ENCODE data around the gene ATG3. TPM values are rescaled to one million over a fixed set of nuclear protein-coding genes. Genes with fewer than 3 reads are reported as not detected.
"Not testable (repeated sequence)": the region's sequence is repeated elsewhere in the genome, so short reads cannot be mapped to it uniquely, and the experiment has no call there.

The ATG3 gene
- total RNA-seq, 2 donors from 2014 or later, result 44.7 to 54.3 TPM

GRCh38 chr3:112582244-112582874 lies 20.6 kb upstream of the ATG3 start:
- peaks cover under 1 to 2% of the 10 kb centered on the region in 2 donors for H3K4me1 Mint-ChIP-seq (ENCODE audit: low read depth in 2 of 2)
- ATAC-seq (no peak), DNase-seq (ENCODE audit: low spot score) (no peak)
- no peaks in the 10 kb centered on the region for H3K27me3 Mint-ChIP-seq
- H3K36me3 Mint-ChIP-seq, result peaks cover 2% of the 10 kb centered on the region
- no peak overlapping the region for H3K4me3 Mint-ChIP-seq
- no peak overlapping the region for H3K27ac Mint-ChIP-seq
- no peaks in the 10 kb centered on the region for H3K9me3 Mint-ChIP-seq

- H3K9me3 Mint-ChIP-seq, result no peaks in the 10 kb centered on the region
- no peaks in the 10 kb centered on the region for H3K27me3 Mint-ChIP-seq
- no peak overlapping the region for H3K27ac Mint-ChIP-seq
- H3K4me1 Mint-ChIP-seq (ENCODE audit: low read depth in 2 of 2), result no peaks in the 10 kb centered on the region
- no peak for DNase-seq (ENCODE audit: low spot score)
- no peak overlapping the region for H3K4me3 Mint-ChIP-seq
- no peaks in the 10 kb centered on the region for H3K36me3 Mint-ChIP-seq
- ATAC-seq, result no peak
These were observed 17.9 kb upstream of the ATG3 start for GRCh38 chr3:112579697-112580096.

GRCh38 chr3:112579232-112579631 lies 17.5 kb upstream of the ATG3 start:
- Mint-ChIP-seq H3K9me3 (no peaks in the 10 kb centered on the region), H3K36me3 (no peaks in the 10 kb centered on the region), H3K27me3 (no peaks in the 10 kb centered on the region), H3K27ac (no peak overlapping the region), H3K4me3 (no peak overlapping the region), H3K4me1 (ENCODE audit: low read depth in 2 of 2) (no peaks in the 10 kb centered on the region)
- ATAC-seq (no peak), DNase-seq (ENCODE audit: low spot score) (no peak)

GRCh38 chr3:112572701-112573100 lies 10.9 kb upstream of the ATG3 start:
- DNase-seq (ENCODE audit: low spot score) (no peak), ATAC-seq (no peak)
- H3K4me1 Mint-ChIP-seq (ENCODE audit: low read depth in 2 of 2), result peaks cover 7 to 12% of the 10 kb centered on the region in 2 donors
- H3K27ac Mint-ChIP-seq, result no peak overlapping the region
- no peaks in the 10 kb centered on the region for H3K9me3 Mint-ChIP-seq
- peaks cover 10% of the 10 kb centered on the region for H3K36me3 Mint-ChIP-seq
- no peaks in the 10 kb centered on the region for H3K27me3 Mint-ChIP-seq
- no peak overlapping the region for H3K4me3 Mint-ChIP-seq

- ATAC-seq (no peak), DNase-seq (ENCODE audit: low spot score) (no peak)
- no peak overlapping the region for H3K27ac Mint-ChIP-seq
- H3K4me1 Mint-ChIP-seq (ENCODE audit: low read depth in 2 of 2), result peaks cover 11 to 21% of the 10 kb centered on the region in 2 donors
- H3K4me3 Mint-ChIP-seq, result no peak overlapping the region
- H3K27me3 Mint-ChIP-seq, result no peaks in the 10 kb centered on the region
- peaks cover 16% of the 10 kb centered on the region for H3K36me3 Mint-ChIP-seq
- no peaks in the 10 kb centered on the region for H3K9me3 Mint-ChIP-seq
These were observed 7.5 kb upstream of the ATG3 start for GRCh38 chr3:112569265-112569664.

GRCh38 chr3:112568642-112569041 lies 6.9 kb upstream of the ATG3 start:
- H3K36me3 Mint-ChIP-seq, result peaks cover 16% of the 10 kb centered on the region
- no peaks in the 10 kb centered on the region for H3K27me3 Mint-ChIP-seq
- H3K4me1 Mint-ChIP-seq (ENCODE audit: low read depth in 2 of 2), result peaks cover 11 to 21% of the 10 kb centered on the region in 2 donors
- H3K27ac Mint-ChIP-seq, result no peak overlapping the region
- DNase-seq (ENCODE audit: low spot score) (no peak), ATAC-seq (no peak)
- no peaks in the 10 kb centered on the region for H3K9me3 Mint-ChIP-seq
- no peak overlapping the region for H3K4me3 Mint-ChIP-seq

GRCh38 chr3:112564940-112565305 lies 3.2 kb upstream of the ATG3 start:
- H3K4me3 Mint-ChIP-seq, result no peak overlapping the region
- H3K4me1 Mint-ChIP-seq (ENCODE audit: low read depth in 2 of 2), result peaks cover 18 to 32% of the 10 kb centered on the region in 2 donors

GRCh38 chr3:112564247-112564939 lies 2.6 kb upstream of the ATG3 start:
- not testable (repeated sequence) for DNase-seq (ENCODE audit: low spot score); H3K4me3 Mint-ChIP-seq; H3K36me3 Mint-ChIP-seq; H3K27me3 Mint-ChIP-seq; H3K9me3 Mint-ChIP-seq; ATAC-seq
- peaks cover 24 to 37% of the 10 kb centered on the region in 2 donors for H3K4me1 Mint-ChIP-seq (ENCODE audit: low read depth in 2 of 2)
- peak overlapping the region in 1 of 2 donors; percentile 62 for H3K27ac Mint-ChIP-seq

More at GRCh38 chr3:112564940-112565305, 3.2 kb upstream of the ATG3 start:
- DNase-seq (ENCODE audit: low spot score), result no peak
- Mint-ChIP-seq H3K9me3 (no peaks in the 10 kb centered on the region), H3K36me3 (peaks cover 6% of the 10 kb centered on the region), H3K27me3 (no peaks in the 10 kb centered on the region), H3K27ac (peak overlapping the region in 1 of 2 donors; percentile 12)
- no peak for ATAC-seq

GRCh38 chr3:112561484-112561733 lies 353 bp downstream of the ATG3 start:
- Mint-ChIP-seq H3K27me3 (no peaks in the 10 kb centered on the region), H3K36me3 (peaks cover 2% of the 10 kb centered on the region), H3K4me1 (ENCODE audit: low read depth in 2 of 2) (peaks cover 21 to 36% of the 10 kb centered on the region in 2 donors), H3K4me3 (peak overlapping the region; percentile 90), H3K9me3 (no peaks in the 10 kb centered on the region), H3K27ac (peak overlapping the region; percentile 91 to 98)
- DNase-seq (ENCODE audit: low spot score), result no peak
- peak; percentile 74 to 76 for ATAC-seq

- peak overlapping the region; percentile 91 to 98 for H3K27ac Mint-ChIP-seq
- H3K4me1 Mint-ChIP-seq (ENCODE audit: low read depth in 2 of 2), result peaks cover 23 to 34% of the 10 kb centered on the region in 2 donors
- peak overlapping the region; percentile 90 for H3K4me3 Mint-ChIP-seq
- DNase-seq (ENCODE audit: low spot score) (peak; percentile 71), ATAC-seq (peak; percentile 29 to 54)
- peaks cover 1% of the 10 kb centered on the region for H3K36me3 Mint-ChIP-seq
- no peaks in the 10 kb centered on the region for H3K9me3 Mint-ChIP-seq
- no peaks in the 10 kb centered on the region for H3K27me3 Mint-ChIP-seq
These were observed 860 bp downstream of the ATG3 start for GRCh38 chr3:112560721-112561483.

- ATAC-seq, result no peak
- H3K27me3 Mint-ChIP-seq, result no peaks in the 10 kb centered on the region
- no peaks in the 10 kb centered on the region for H3K9me3 Mint-ChIP-seq
- peaks cover 29 to 40% of the 10 kb centered on the region in 2 donors for H3K4me1 Mint-ChIP-seq (ENCODE audit: low read depth in 2 of 2)
- no peak for DNase-seq (ENCODE audit: low spot score)
- H3K36me3 Mint-ChIP-seq, result peaks cover 5% of the 10 kb centered on the region
- H3K27ac Mint-ChIP-seq, result peak overlapping the region; percentile 91 to 98
- peak overlapping the region; percentile 90 for H3K4me3 Mint-ChIP-seq
These were observed 1.5 kb downstream of the ATG3 start for GRCh38 chr3:112560307-112560706.

GRCh38 chr3:112557976-112558375 lies 3.8 kb downstream of the ATG3 start:
- ATAC-seq (no peak), DNase-seq (ENCODE audit: low spot score) (no peak)
- Mint-ChIP-seq H3K36me3 (peaks cover 5% of the 10 kb centered on the region), H3K27me3 (no peaks in the 10 kb centered on the region), H3K27ac (no peak overlapping the region), H3K4me3 (no peak overlapping the region), H3K9me3 (no peaks in the 10 kb centered on the region), H3K4me1 (ENCODE audit: low read depth in 2 of 2) (peaks cover 31 to 44% of the 10 kb centered on the region in 2 donors)

GRCh38 chr3:112555535-112556170 lies 6.1 kb downstream of the ATG3 start:
- Mint-ChIP-seq H3K4me3 (peak overlapping the region; percentile 74), H3K27me3 (no peaks in the 10 kb centered on the region), H3K36me3 (peaks cover 5% of the 10 kb centered on the region), H3K27ac (peak overlapping the region; percentile 63 to 73), H3K9me3 (no peaks in the 10 kb centered on the region), H3K4me1 (ENCODE audit: low read depth in 2 of 2) (peaks cover 30 to 39% of the 10 kb centered on the region in 2 donors)
- ATAC-seq, result peak in 1 of 2 donors; percentile 66
- DNase-seq (ENCODE audit: low spot score), result no peak

- Mint-ChIP-seq H3K9me3 (no peaks in the 10 kb centered on the region), H3K36me3 (peaks cover 18% of the 10 kb centered on the region), H3K4me1 (ENCODE audit: low read depth in 2 of 2) (peaks cover 15% of the 10 kb centered on the region in 2 donors), H3K27ac (no peak overlapping the region), H3K4me3 (no peak overlapping the region), H3K27me3 (no peaks in the 10 kb centered on the region)
- ATAC-seq, result no peak
- no peak for DNase-seq (ENCODE audit: low spot score)
These were observed 10.9 kb downstream of the ATG3 start for GRCh38 chr3:112550859-112551258.

Measured in natural killer cell treated with Interleukin-12 subunit alpha and Interleukin-12 subunit beta and Interleukin-15 and Interleukin-18, amount 100 ng/mL, for 72 hours (primary cell).